ENCODE results near the gene IL36B. TPM values are rescaled to one million over a fixed set of nuclear protein-coding genes. Genes with fewer than 3 reads are reported as not detected.

Gene IL36B
- total RNA-seq, 1 experiment from 2014 or later: not detected

DNA sequence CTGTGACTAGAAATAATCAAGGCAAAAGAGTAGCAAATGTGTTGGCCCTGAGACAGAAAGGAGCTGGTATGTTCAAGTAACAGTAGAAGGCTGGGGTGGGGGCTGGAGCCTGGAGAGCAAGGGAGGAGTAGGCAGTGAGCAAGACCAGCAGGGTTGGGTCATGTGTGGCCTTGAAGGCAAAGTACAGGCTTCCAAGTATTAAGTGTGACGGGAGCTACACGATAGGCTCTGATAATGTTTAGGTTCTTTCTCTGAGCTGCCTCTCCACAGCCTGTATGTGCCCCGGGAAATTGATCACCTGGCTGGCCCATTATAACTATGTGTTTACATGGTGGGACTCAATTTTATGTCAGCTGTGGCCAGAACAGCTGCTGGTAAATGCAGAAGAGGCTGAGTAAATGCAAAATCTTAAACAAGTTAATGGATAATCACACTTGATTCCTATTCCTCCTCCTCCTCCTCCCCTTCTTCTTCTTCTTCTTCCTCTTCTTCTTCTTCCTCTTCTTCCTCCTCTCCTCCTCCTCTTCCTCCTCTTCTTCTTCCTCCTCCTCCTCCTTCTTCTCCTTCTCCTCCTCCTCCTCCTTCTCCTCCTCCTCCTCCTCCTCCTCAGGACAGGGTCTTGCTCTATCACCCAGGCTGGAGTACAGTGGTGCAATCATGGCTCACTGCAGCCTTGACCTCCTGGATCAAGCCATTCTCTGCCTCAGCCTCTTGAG is 24.4 kb upstream of the IL36B start:
- intact Hi-C loops (cut with micrococcal nuclease; ENCODE audit: unreplicated experiment): loop anchor here (5.0 to 10.0 kb wide), 3 partner anchors 65 to 432 kb away; partner anchors contain the start of gene SLC20A1
- TF ChIP-seq EZH2 (IDR thresholded peaks at IDR 0.05; ENCODE audit: low read depth): no peak
- TF ChIP-seq, protein P1, sequence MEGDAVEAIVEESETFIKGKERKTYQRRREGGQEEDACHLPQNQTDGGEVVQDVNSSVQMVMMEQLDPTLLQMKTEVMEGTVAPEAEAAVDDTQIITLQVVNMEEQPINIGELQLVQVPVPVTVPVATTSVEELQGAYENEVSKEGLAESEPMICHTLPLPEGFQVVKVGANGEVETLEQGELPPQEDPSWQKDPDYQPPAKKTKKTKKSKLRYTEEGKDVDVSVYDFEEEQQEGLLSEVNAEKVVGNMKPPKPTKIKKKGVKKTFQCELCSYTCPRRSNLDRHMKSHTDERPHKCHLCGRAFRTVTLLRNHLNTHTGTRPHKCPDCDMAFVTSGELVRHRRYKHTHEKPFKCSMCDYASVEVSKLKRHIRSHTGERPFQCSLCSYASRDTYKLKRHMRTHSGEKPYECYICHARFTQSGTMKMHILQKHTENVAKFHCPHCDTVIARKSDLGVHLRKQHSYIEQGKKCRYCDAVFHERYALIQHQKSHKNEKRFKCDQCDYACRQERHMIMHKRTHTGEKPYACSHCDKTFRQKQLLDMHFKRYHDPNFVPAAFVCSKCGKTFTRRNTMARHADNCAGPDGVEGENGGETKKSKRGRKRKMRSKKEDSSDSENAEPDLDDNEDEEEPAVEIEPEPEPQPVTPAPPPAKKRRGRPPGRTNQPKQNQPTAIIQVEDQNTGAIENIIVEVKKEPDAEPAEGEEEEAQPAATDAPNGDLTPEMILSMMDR (conservative IDR thresholded peaks at IDR 0.05): no peak
- Histone ChIP-seq H3K9me2 (ENCODE audit: insufficient read depth) (no peaks in the 10 kb centered on the region), H3K79me2 (ENCODE audit: low read depth) (no peaks in the 10 kb centered on the region), H3K4me3 (no peak overlapping the region), H2AFZ (peak overlapping the region; percentile 2; the same call in 1 of the 2 replicates), H3K4me2 (peak overlapping the region; percentile 72), H4K20me1 (ENCODE audit: insufficient read depth) (no peaks in the 10 kb centered on the region), H3K27ac (peak overlapping the region; percentile 100), H3K9me3 (ENCODE audit: insufficient read depth, low read depth) (no peaks in the 10 kb centered on the region), H3K4me1 (replicated peaks; ENCODE audit: insufficient read depth) (peaks cover 74% of the 10 kb centered on the region), H3K36me3 (ENCODE audit: low read depth) (no peaks in the 10 kb centered on the region; the same call in 1 of the 2 replicates), H3K27me3 (ENCODE audit: insufficient read depth, low read depth) (no peaks in the 10 kb centered on the region), H3F3A (ENCODE audit: insufficient read depth, low read depth) (peaks cover 54% of the 10 kb centered on the region)
- no peak for DNase-seq
- CTCF ChIA-PET: interaction anchor here (0.6 to 1.2 kb wide), 5 partner anchors 8 to 313 kb away, joined by 3 to 6 read pairs (median 4); no protein-coding TSS in a partner anchor
- POLR2A ChIA-PET (ENCODE audit: unreplicated experiment): interaction anchor here (0.5 to 1.2 kb wide), 2 partner anchors 61 to 141 kb away, joined by 3 to 4 read pairs; no protein-coding TSS in a partner anchor
- no TSS peak for BruUV-seq (replicated peaks)

DNA sequence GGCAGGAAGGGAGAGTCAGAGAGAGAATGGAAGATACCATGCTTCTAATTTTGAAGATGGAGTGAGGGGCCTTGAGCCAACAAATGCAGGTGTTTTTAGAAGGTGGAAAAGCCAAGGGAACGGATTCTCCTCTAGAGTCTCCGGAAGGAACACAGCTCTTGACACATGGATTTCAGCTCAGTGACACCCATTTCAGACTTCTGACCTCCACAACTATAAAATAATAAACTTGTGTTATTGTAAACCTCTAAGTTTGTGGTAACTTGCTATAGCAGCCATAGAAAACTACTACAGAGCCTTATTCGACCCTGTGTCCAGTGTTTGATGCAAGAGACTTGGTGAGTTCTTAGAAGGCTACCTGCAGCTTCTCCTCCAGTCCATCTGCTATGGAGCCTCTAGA is 22.9 kb upstream of the IL36B start:
- Histone ChIP-seq H4K20me1 (ENCODE audit: insufficient read depth) (no peaks in the 10 kb centered on the region), H3K27me3 (ENCODE audit: insufficient read depth, low read depth) (no peaks in the 10 kb centered on the region), H3K36me3 (ENCODE audit: low read depth) (no peaks in the 10 kb centered on the region), H3K4me2 (no peak overlapping the region), H3K9me3 (ENCODE audit: insufficient read depth, low read depth) (no peaks in the 10 kb centered on the region), H3F3A (ENCODE audit: insufficient read depth, low read depth) (peaks cover 50% of the 10 kb centered on the region), H2AFZ (no peak overlapping the region), H3K79me2 (ENCODE audit: low read depth) (no peaks in the 10 kb centered on the region), H3K9me2 (ENCODE audit: insufficient read depth) (no peaks in the 10 kb centered on the region), H3K27ac (peak overlapping the region; percentile 100), H3K4me3 (no peak overlapping the region), H3K4me1 (replicated peaks; ENCODE audit: insufficient read depth) (peaks cover 79% of the 10 kb centered on the region)
- intact Hi-C loops (cut with micrococcal nuclease; ENCODE audit: unreplicated experiment): loop anchor here (5.0 to 10.0 kb wide), 3 partner anchors 63 to 431 kb away; partner anchors contain the start of gene SLC20A1
- ChIA-PET CTCF (no interaction called here), POLR2A (ENCODE audit: unreplicated experiment) (no interaction called here)
- TF ChIP-seq EZH2 (IDR thresholded peaks at IDR 0.05; ENCODE audit: low read depth): no peak
- TF ChIP-seq, protein P1 (conservative IDR thresholded peaks at IDR 0.05): no peak
- DNase-seq: no peak
- no TSS peak for BruUV-seq (replicated peaks)

DNA sequence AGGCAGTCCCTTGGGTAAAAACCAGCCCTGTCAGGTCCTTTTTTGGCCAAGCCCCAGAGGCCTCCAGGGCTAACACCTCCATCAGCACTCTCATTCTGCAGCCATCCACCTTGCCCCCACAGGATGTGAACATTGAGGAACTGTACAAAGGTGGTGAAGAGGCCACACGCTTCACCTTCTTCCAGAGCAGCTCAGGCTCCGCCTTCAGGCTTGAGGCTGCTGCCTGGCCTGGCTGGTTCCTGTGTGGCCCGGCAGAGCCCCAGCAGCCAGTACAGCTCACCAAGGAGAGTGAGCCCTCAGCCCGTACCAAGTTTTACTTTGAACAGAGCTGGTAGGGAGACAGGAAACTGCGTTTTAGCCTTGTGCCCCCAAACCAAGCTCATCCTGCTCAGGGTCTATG is 22.4 kb upstream of the IL36B start:
- H3F3A ChIP-seq (ENCODE audit: insufficient read depth, low read depth): peaks cover 50% of the 10 kb centered on the region
- DNase-seq: peak in 1 of 2 experiments; percentile 11
- peaks cover 79% of the 10 kb centered on the region for H3K4me1 ChIP-seq (replicated peaks; ENCODE audit: insufficient read depth)
- no peaks in the 10 kb centered on the region for H3K79me2 ChIP-seq (ENCODE audit: low read depth)
- TF ChIP-seq EZH2 (IDR thresholded peaks at IDR 0.05; ENCODE audit: low read depth): no peak
- TF ChIP-seq, protein P1 (conservative IDR thresholded peaks at IDR 0.05): no peak
- H3K4me2 ChIP-seq: no peak overlapping the region
- H3K36me3 ChIP-seq (ENCODE audit: low read depth): no peaks in the 10 kb centered on the region
- no peaks in the 10 kb centered on the region for H3K9me3 ChIP-seq (ENCODE audit: insufficient read depth, low read depth)
- no peak overlapping the region for H3K4me3 ChIP-seq
- no peaks in the 10 kb centered on the region for H3K27me3 ChIP-seq (ENCODE audit: insufficient read depth, low read depth)
- intact Hi-C loops (cut with micrococcal nuclease; ENCODE audit: unreplicated experiment): loop anchor here (5.0 to 10.0 kb wide), 3 partner anchors 63 to 430 kb away; partner anchors contain the start of gene SLC20A1
- no peak overlapping the region for H3K27ac ChIP-seq
- no peaks in the 10 kb centered on the region for H3K9me2 ChIP-seq (ENCODE audit: insufficient read depth)
- CTCF ChIA-PET: no interaction called here
- H2AFZ ChIP-seq: no peak overlapping the region
- no peaks in the 10 kb centered on the region for H4K20me1 ChIP-seq (ENCODE audit: insufficient read depth)
- BruUV-seq (replicated peaks): no TSS peak
- POLR2A ChIA-PET (ENCODE audit: unreplicated experiment): no interaction called here
